Activated CD8-positive, alpha-beta memory T cell treated with anti-CD3 and anti-CD28 coated beads, Interleukin-2, amount 10 ng/mL, durations not matched to agents 7 days and 5 days (primary cell): Measurements from ENCODE around the gene POTED. TPM values are rescaled to one million over a fixed set of nuclear protein-coding genes. Genes with fewer than 3 reads are reported as not detected.
"Not testable (repeated sequence)": the region's sequence is repeated elsewhere in the genome, so short reads cannot be mapped to it uniquely, and the experiment has no call there.

Experiments
- ATAC-seq: fragments of 150-1000 bp; cut with Tn5 transposase; one replicate; pipeline ENCODE4 v1.10.0; 2021; ENCODE audit warnings: moderate library complexity
- CTCF ChIA-PET: fragments of 350-600 bp; sonication (Branson Sonifier 250); formaldehyde crosslinking; loops from one replicate; lab custom pipeline; 2021; ENCODE audit warnings: antibody characterized with exemption; lab: Charles Lee
- DNase-seq: peaks from one replicate; pipeline ENCODE4 v3.0.0-alpha.2; 2020
- H3K27ac Mint-ChIP-seq: one replicate; pipeline ENCODE4 v1.8.0; 2021; ENCODE audit warnings: mild to moderate bottlenecking, mixed read lengths
- H3K27me3 Mint-ChIP-seq: one replicate; pipeline ENCODE4 v1.8.0; 2021; ENCODE audit warnings: mixed read lengths
- H3K36me3 Mint-ChIP-seq: one replicate; pipeline ENCODE4 v1.8.0; 2021; ENCODE audit warnings: mild to moderate bottlenecking, mixed read lengths
- H3K4me1 Mint-ChIP-seq: one replicate; pipeline ENCODE4 v1.8.0; 2021; ENCODE audit warnings: mixed read lengths
- H3K4me3 Mint-ChIP-seq: one replicate; pipeline ENCODE4 v1.8.0; 2021; ENCODE audit warnings: mild to moderate bottlenecking, moderate library complexity, mixed read lengths
- H3K9me3 Mint-ChIP-seq: one replicate; pipeline ENCODE4 v1.8.0; 2022; ENCODE audit warnings: low read depth, mixed read lengths
- microRNA-seq: library from miRNA; unstranded; fragments of <30 nt; microRNA quantifications from one replicate; pipeline ENCODE4 v1.2.0, GENCODE V29; 2022
- total RNA-seq, 2 experiments: library from RNA; stranded (reverse); gene quantifications; one replicate each; pipeline ENCODE4 v1.2.3, GENCODE V29; 2021

POTED gene
- total RNA-seq: not detected

GRCh38 chr21:13609477-13609876 is at the start of gene POTED:
TSS of gene POTED (plus strand) at chr21:13609777. CDS start at chr21:13610229, 452 bp downstream.
- DNase-seq, H3K36me3 Mint-ChIP-seq, CTCF ChIA-PET, H3K4me1 Mint-ChIP-seq, ATAC-seq, H3K27ac Mint-ChIP-seq, H3K27me3 Mint-ChIP-seq, H3K9me3 Mint-ChIP-seq, H3K4me3 Mint-ChIP-seq: not testable (repeated sequence)

- H3K4me3 Mint-ChIP-seq, DNase-seq, H3K9me3 Mint-ChIP-seq, ATAC-seq, H3K27ac Mint-ChIP-seq, H3K36me3 Mint-ChIP-seq, H3K4me1 Mint-ChIP-seq, H3K27me3 Mint-ChIP-seq, CTCF ChIA-PET: not testable (repeated sequence)
Measured at GRCh38 chr21:13650101-13650500, 40.5 kb downstream of the POTED start.

- H3K4me3 Mint-ChIP-seq, H3K4me1 Mint-ChIP-seq, CTCF ChIA-PET, H3K27me3 Mint-ChIP-seq, DNase-seq, H3K27ac Mint-ChIP-seq, H3K9me3 Mint-ChIP-seq, ATAC-seq, H3K36me3 Mint-ChIP-seq: not testable (repeated sequence)
Measured at GRCh38 chr21:13651746-13652145, 42.2 kb downstream of the POTED start.

Small RNAs within 50 kb of the gene (microRNA-seq; reads per million reads assigned to microRNA genes)
- gene MIR3118-1: not detected
